ENCODE measurements around the gene ACAD9.
"Not testable (repeated sequence)": the region's sequence is repeated elsewhere in the genome, so short reads cannot be mapped to it uniquely, and the experiment has no call there.

The ACAD9 gene

DNA sequence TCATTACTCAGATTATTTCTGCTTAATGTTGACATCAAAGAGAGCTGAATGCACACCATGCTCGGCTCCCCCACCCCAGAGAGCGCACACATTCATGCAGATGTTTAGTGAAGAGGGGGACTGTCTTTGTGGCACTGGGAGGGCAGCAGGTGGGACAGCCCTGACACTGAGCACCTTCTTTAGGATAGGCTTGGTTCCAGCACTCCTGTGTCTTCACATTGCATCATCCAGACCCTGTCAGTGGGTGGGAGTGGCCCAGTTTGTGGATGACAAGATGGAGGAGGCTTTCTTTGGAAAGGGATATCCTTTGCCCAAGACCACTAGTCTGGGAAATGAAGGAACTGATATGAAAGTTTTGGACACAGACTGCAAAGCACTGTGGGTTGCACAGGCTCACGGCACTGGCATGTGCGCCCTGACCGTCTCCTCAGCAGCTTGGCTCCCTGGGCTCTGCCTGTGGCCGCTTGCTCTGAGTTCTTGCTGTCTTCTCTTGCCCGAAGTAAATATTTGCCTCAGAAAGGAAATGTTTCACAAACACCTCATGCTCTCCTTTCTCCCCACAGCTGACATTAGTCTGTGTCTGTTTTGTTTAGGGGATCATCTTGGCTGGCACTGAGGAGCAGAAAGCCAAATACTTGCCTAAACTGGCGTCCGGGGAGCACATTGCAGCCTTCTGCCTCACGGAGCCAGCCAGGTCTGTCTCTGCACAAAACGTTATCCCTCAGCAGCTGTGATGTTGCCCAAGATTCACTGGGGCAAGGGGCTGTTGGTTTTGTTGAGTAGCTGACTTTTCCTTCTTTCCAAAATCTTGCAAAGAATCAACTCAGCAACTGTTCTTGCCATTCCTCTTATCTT is 16.6 kb downstream of the ACAD9 start:
- DNase-seq (ENCODE audit: low read depth in 3 of 3): no peak

DNA sequence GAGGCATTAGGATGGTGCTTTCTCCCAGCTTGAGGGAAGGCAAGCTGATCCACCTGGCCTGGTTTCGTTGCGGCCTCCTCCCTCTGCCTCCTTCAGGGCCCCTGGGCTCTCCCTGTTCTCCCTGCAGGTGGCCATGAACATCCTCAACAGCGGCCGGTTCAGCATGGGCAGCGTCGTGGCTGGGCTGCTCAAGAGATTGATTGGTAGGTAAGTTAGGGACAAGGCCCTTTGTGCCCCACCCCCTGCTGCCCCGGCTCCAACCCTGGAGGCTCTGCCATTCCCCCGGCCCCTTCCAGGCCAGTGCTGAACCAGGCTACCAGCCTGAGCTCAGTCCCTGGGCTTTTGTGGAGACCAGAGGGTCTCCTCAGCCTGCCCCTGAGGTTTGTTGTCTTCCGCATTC is 23.0 kb downstream of the ACAD9 start:
- no peak for DNase-seq (ENCODE audit: low read depth in 3 of 3)

DNA sequence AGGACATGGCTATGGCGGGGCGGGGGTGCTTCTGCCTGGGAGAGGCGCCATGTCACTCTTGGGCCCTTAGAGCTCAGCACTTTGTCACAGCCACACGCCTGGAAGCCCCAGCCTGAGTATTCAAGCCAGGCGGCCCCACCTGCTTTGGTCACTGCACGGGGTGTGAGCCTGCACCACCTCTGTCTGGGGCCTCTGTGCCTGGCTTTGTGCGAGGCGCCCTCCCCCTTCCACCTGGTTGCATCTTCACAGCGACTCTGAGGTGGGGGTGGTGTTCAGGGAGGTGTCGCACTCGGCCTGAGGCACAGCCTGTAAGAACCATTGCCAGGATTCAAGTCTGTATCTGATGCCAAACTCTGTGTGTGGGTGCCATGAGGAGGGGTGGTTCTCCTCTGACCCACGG is 24.1 kb downstream of the ACAD9 start:
- no peak for DNase-seq (ENCODE audit: low read depth in 3 of 3)

DNA sequence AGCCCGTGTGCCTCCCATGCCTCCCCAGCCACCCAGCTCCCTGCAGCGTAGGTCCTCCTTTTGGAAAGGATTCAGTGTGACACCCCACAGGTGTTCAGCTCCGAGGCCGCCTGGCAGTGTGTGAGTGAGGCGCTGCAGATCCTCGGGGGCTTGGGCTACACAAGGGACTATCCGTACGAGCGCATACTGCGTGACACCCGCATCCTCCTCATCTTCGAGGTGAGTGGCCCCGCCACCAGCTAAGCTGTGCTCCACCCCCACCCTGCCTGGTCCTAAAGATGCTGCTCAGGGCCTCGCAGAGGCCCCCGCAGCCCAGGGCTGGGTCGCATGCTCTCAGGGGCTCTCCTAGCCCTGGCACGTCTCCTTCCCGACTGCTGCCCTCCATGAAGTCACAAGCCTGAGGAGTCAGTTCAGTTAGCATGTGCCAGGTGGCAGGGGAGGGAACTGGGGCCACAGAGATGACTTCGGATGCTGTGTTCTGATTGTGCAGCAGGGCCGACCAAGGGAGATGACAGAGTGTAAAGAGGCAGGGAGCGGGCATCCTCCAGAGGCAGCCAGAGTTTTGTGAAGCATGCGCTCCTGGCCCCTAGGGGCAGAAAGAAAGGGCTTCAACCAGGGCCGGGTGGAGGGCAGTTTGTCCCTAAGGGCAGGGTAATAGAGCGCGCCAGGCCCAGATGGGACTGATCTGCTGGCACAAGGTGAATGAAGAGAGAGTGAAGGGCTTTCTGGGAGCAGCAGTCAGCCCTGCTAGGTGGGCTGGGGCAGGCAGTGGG is 26.8 kb downstream of the ACAD9 start:
- DNase-seq (ENCODE audit: low read depth in 3 of 3): no peak

DNA sequence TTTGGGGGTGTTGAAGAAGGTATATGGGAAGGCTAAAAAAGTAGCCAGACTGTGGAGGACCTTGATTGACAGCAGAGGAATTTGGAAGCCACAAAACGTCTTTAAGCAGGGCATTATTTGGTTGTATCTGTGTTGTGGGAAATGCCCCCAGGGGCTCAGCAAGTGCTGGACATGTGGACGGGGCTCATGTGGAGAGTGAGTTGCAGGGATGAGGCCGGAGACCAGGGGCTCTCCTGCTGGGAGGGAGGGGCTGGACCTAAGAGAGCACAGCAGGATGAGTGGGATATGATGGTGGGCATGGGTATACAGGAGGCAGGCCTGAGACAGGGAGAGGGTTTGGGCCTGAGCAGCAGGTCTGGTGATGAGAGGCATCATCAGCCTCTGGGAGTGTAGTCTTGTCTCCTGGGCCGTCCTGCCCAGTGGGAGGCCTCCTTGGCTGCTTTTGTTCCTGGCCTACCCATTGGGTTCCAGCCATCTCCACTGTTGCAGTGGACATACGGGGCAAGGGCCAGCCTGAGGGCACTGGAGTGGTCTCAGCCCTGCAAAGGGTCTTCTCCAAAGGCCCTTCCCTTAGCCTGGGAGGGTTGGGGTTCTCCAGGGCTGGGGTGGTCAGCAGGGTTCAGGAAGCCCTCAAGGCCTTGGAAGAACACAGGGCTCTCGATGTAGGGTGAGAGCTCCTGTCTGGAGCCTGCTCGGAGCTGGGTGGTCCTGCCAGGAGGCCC is 27.5 kb downstream of the ACAD9 start:
- DNase-seq (ENCODE audit: low read depth in 3 of 3): no peak

DNA sequence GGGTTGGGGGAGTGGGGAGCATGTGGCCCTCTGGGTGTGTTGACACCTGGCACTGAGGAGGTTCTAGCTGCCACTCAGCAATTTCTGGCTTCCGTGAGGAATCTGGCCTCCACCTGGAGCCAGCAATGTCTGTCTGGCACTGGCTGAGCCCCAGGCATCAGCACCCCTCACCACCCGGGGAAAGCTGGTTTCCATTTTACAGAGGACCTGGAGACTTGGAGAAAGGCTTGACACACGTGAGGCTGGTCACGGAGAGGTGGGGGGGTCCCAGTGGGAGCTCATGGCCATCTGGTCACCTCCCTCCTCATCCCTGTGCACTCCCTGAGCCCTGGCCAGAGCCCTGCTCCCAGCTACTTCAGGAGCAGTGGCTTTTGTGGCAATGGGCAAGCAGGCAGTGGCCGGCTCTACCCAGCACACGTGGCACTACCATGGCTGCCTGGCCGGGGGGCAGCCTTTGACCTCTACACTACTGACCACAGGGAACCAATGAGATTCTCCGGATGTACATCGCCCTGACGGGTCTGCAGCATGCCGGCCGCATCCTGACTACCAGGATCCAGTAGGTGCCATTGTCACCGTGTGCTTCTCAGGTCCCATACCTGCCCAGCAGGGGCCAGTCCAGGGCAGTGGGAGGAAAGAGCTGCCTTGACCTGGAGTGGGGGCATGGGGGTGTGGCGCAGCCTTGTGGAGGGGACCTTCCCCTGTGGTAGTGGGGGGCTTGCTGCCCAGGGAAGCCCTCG is 28.5 kb downstream of the ACAD9 start:
- DNase-seq (ENCODE audit: low read depth in 3 of 3): no peak

DNA sequence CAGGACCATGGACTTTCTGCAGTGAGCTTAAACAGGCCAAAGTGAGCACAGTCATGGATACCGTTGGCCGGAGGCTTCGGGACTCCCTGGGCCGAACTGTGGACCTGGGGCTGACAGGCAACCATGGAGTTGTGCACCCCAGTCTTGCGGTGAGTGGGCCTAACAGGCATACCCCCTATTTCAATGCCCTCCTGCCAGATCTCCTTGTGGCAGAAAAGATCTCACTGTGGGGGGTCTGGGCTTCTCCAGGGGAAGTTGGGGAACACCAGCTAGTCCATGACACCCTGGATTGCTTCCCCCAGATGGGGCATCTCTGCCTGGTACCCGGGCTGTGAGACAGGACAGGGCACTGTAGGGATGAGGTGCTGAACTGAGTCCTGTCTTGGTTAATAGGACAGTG is 29.5 kb downstream of the ACAD9 start:
- DNase-seq (ENCODE audit: low read depth in 3 of 3): no peak

DNA sequence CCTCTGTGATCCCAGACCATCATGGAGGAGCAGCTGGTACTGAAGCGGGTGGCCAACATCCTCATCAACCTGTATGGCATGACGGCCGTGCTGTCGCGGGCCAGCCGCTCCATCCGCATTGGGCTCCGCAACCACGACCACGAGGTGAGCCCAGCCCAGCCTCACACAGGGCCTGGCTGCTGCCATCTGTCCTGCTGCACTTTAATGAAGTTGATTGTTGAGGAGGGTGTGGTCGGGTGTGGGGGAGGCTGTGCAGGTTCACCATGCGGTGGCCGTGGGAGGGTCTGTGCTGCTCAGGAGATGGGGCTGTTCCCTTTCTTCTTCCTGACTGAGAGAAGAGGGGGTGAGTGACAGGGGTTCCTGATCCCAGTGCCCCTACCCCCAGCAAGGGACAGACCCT is 30.6 kb downstream of the ACAD9 start:
- DNase-seq (ENCODE audit: low read depth in 3 of 3): no peak

DNA sequence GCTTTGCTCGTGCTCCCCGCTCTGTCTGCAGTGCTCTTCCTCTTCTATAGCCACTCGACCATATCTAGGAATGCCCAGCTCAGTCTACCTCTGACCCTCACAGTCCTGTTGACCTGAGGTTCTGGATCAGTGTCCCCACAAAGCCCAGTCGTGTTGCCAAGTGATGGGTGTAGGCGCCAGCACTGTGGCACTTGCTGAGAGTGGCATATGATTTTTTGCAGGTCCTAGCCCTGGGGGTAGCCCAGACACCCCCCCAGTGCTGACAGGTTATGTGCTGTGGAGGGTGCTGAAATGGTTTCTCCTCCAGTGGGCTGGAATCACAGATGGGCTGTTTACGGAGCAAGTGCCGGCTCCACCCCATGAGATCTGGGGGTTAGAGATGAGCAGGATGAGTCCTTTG is 32.5 kb downstream of the ACAD9 start:
- DNase-seq (ENCODE audit: low read depth in 3 of 3): no peak

DNA sequence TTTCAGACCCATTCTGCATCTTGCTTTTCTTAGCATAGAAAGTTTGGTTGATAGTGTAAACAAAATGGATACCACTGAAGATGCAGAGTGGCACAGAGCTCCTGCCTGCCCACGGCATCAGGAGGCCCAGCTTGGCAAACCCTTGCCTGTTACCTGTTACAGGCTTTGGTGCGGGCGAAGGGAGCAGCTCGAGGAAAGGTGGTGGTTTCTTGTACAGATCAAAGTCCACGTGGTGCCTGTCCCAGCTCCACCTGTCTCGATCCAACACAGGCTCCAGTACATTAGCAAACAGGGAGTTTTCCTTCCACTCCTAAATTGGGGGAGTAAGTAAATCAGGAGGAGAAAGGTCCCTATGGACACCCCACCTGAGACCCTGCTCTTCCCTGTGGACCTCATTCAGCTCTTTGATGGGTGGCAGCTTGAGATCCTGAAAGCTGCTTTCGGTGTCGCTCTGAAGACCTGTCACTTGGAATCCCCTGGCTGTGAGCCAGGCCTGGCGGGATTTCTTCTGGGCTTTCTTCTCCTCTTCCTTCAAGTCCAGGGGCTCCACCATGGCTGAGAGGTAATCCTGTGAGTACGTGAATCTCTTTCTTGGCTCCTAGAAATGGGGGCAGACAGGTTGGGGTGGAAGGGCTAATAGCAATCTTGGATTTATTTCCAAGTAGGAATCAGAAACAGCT is 35.7 kb downstream of the ACAD9 start:
- no peak for DNase-seq (ENCODE audit: low read depth in 3 of 3)

DNA sequence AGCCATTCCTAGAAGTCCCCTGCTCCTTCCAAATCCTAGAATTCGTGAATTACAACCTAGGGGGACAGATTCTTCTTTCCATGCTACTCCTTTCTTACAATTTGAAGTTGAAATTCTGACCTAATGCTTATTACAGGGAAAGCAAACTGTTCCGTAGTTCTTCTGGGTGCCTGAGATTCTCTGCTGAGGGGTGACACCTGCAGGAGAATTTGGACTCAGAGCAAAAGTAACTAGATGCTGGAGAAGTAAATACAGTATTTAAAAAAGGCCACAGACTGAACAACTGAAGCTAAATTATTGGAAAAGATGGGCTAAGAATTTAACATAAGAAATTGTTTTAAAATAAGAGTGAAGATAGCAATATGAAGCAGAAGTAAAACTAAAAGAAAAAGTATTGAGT is 37.9 kb downstream of the ACAD9 start:
- no peak for DNase-seq (ENCODE audit: low read depth in 3 of 3)

DNA sequence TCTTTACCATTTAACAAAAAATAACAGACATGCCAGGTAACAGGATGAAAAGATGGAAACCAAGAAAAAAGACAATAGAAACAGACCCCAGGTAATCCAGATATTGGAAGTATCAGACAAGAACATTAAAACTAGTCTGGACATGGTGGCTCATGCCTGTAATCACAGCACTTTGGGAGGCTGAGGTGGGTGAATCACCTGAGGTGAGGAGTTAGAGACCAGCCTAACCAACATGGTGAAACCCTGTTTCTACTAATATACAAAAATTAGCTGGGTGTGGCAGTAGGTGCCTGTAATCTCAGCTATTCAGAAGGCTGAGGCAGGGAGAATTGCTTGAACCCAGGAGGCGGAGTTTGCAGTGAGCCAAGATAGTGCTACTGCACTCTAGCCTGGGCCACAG is 40.6 kb downstream of the ACAD9 start:
- no peak for DNase-seq (ENCODE audit: low read depth in 3 of 3)

DNA sequence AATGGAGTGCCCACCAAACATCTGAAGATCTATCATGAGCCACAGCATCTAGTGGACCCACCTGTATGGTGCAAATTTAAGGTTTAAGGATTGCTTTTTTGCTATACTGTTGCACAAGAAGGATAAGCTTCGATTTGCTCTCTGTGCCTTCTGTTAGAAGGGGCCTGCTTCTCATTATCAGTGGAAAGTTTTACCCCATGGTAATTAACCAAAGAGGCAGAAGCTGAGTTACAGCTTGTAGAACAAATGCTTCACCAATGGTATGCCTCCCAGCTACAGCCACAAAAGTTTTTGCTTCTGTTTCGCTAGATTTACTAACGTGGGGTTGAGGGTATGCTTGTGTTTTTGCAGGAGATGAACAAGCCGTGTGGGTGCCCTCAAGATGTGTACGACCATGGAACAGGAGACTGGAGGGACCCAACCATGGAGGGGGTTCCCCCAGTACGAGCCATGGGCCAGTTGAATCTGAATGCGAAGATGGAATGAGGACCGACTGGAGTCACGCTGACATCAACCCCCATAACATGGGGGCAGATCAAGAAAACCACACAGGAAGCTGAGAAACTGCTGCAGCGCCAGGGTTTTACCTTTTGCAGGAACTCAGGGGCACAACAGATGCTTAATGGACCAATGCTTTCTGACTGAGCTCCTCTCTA is 43.5 kb downstream of the ACAD9 start:
- DNase-seq (ENCODE audit: low read depth in 3 of 3): peak; percentile 20 to 49 (median 32)

DNA sequence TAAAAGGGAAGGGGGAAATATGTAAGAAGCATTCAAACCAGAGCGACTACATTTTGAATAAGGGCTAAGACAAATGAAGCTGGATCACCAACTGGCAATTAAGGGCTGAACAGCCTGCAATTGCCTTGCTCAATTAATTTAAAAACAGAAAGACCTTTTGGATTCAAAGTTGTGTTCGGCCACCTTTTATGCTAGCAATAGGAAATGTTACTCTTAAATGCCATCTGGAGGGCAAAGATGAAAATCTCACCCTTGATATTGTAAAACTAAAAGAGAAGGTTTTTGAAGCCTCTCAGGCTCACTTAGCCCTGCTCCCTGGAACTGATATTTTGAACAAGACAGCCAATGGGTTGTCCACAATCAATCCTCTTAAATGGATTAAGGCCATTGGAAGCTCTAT is 44.2 kb downstream of the ACAD9 start:
- DNase-seq (ENCODE audit: low read depth in 3 of 3): no peak

DNA sequence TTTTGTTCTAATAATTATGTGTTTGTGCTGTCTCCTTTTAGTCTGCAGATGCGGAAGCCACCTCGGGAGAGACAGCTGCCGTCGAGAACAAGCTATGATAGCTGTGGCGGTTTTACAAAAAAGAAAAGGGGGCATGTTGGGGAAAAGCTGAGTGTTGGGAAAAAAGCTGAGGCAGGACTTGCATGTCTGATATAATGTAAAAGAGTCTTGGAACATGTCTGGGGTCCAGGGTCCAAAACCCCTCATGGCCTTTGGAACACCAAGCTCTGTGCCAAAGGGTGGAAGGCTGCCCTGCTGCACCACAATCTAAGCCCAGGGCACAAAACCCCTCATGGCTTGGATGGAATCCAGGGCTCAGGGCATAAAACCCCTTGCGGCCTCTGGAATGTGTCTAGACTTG is 44.6 kb downstream of the ACAD9 start:
- DNase-seq (ENCODE audit: low read depth in 3 of 3): not testable (repeated sequence)

DNA sequence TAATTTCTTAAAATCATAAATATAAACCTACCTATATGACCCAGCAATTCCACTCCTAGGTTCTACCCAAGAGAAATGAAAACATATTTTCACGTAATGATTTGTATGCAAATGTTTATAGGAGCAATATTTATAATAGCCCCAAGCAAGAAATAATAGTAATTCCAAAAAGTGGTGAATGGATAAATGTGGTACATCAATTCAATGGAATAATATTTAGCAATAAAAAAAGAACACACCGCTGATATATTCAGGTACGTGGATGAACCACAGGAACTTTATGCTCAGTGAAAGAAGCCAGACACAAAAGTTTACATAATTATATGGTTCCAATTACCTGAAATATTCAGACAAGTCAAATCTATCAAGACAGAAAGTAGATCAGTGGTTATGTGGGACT is 49.9 kb downstream of the ACAD9 start:
- no peak for DNase-seq (ENCODE audit: low read depth in 3 of 3)

DNA sequence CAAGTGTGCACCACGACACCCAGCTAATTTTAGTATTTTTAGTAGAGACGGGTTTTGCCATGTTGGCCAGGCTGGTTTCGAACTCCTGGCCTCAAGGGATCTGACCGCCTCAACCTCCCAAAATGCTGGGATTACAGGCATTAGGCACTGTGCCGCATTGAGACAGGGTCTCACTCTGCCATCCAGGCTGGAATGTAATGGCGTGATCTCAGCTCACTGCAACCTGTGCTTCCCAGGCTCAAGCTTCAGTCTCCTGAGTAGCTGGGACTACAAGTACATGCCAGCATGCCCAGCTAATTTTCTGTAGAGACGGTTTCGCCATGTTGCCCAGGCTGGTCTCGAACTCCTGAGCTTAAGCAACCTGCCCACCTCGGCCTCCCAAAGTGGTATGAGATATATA is 51.6 kb downstream of the ACAD9 start:
- no peak for DNase-seq (ENCODE audit: low read depth in 3 of 3)

DNA sequence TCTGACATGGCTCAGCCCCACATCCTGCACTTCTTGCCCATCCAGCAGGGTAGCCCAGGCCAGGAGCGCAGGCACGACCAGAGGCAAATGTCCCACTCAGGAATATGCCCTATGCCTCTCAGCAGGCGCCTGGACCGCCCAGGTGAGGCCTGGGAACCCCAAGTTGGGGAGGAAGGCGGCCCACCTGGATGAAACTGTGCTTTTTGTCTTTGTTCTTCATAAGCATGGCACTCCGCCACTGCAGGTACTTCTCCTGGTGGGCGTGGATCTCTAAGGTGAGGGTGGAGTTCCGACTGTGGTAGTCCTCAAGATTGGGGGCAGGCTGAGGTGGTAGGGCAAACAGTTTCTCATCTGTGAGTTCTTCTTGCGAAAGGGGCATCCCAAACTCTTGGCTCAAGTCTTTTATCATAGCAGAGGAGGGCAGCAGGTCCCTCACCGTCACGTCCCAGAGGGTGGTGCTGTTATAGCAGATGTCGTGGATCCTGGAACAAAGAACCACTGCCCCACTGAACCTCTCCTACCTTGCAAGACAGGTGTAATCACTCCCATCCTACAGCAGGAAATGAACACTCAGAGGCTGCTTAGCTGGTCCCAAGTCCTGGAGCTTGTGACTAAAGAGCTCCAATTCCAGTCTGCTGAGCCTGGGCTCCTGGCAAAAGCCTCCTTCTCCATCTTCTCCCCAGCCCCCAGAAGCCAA is 53.2 kb downstream of the ACAD9 start:
- no peak for DNase-seq (ENCODE audit: low read depth in 3 of 3)

DNA sequence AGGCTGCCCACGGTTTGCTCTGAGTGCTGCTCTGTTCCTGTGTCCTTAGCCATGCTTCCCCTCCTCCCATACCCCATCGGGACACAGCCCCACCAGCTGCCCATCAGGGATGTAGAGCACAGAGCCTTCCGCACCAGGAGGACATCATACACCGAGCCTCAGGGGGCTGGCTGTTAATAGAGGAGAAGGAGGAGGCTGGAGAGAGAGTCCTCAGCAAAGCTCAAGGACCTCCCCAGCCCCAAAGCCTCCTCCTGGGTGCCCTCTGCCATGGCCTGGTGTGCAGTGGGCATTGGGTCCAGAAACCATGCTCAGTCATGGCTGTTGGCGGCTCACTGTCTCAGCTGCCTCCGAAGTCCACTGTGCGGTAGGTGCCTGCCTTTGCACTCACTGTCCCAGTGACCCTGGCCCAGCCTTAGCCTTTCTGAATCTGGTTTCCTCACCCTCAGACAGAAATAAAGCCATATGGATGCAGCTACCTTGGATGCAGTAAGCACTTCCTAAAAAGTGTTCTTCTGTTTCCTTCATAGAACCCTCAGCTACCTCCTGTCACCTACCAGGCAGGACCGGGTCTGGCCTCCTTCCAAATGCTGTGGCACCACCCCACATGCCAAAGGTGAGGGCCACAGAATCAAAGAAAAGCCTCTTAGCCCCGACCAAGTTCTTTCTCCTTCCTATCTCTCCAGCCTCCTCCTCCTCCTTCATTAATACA is 53.9 kb downstream of the ACAD9 start:
- DNase-seq (ENCODE audit: low read depth in 3 of 3): no peak

DNA sequence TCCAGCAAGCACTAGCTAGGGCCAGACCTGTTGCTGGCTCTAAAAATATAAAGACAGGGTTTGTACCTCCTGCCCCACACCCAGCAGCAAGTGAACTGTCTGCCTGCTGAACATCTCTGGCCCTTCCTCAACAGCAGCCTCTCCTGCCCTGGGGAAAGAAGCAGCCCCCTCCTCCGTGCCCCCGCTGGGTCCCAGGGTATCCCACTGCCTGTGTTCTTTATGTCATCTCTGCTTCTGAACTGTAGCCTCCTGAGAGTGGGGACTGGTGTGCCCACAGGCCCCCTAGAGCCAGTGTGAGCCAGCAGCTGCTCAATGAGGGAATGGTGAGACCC is 54.5 kb downstream of the ACAD9 start:
- no peak for DNase-seq (ENCODE audit: low read depth in 3 of 3)

Measured in stimulated activated CD4-positive, alpha-beta T cell treated with anti-CD3 and anti-CD28 coated beads, TNF-alpha, amount 100 ng/mL, for 48 hours (primary cell).